CD4-positive, alpha-beta T cell treated with Interleukin-17A for 1 hour (primary cell): ENCODE results near the gene TPSAB1.

Experiments
- DNase-seq: peaks from one replicate; pipeline ENCODE4 v3.0.0-alpha.2; 2020

The TPSAB1 gene

GRCh38 chr16:1288813-1289476 is 48.4 kb downstream of the TPSAB1 start:
- DNase-seq = peak; percentile 23

- DNase-seq = no peak
Measured at GRCh38 chr16:1289477-1289866, 49.0 kb downstream of the TPSAB1 start.

GRCh38 chr16:1290063-1290501 is 49.6 kb downstream of the TPSAB1 start:
- no peak for DNase-seq

- DNase-seq = no peak
Measured at GRCh38 chr16:1290860-1291575, 50.5 kb downstream of the TPSAB1 start.

GRCh38 chr16:1291576-1291974 is 51.1 kb downstream of the TPSAB1 start:
- DNase-seq = no peak
